ENCODE measurements around the gene LRRC56.

LRRC56 gene

GRCh38 chr11:601573-602245 is 64.4 kb downstream of the LRRC56 start:
- DNase-seq (ENCODE audit: low spot score), result no peak

- DNase-seq (ENCODE audit: low spot score), result no peak
Observed at GRCh38 chr11:603154-603553, 65.8 kb downstream of the LRRC56 start.
